Measurements from ENCODE around the gene CADM3. TPM values are rescaled to one million over a fixed set of nuclear protein-coding genes. Genes with fewer than 3 reads are reported as not detected.

Gene CADM3
- polyA plus RNA-seq, 1 experiment, result 0.01 TPM

DNA sequence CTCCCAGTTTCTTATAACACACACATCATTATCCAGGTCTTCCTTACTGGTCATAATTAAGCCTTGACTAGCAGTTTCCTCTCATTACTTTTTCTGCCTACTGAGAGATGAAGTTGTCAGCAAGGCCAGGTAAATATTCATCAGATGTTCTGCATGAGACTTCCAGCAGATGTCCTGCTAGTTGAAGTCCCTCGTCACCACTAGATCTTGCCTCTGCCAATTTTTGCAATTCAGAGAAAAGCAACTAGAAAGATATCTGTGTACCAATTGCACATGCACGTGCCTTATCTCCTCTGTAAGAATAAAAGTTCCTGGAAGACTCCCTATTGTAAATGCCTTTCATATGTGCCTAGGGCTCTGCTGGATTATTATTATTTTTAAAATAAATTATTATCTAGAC, 51.6 kb downstream of the CADM3 start:
- no peak for DNase-seq (ENCODE audit: low read depth, low spot score)
- Histone ChIP-seq H3K4me3 (ENCODE audit: low read depth, low read length) (no peak overlapping the region), H3K27ac (ENCODE audit: low read depth, low read length) (no peak overlapping the region), H3K9me3 (ENCODE audit: control insufficient read depth, insufficient read depth, low read length) (no peaks in the 10 kb centered on the region), H3K27me3 (ENCODE audit: control insufficient read depth, insufficient read depth, low read length) (no peaks in the 10 kb centered on the region)
- ChIA-PET CTCF (interaction anchor here (1.3 kb wide), 1 partner anchor 9 kb away, joined by 4 read pairs; no protein-coding TSS in a partner anchor), POLR2A (no interaction called here)
- TF ChIP-seq, protein P1, sequence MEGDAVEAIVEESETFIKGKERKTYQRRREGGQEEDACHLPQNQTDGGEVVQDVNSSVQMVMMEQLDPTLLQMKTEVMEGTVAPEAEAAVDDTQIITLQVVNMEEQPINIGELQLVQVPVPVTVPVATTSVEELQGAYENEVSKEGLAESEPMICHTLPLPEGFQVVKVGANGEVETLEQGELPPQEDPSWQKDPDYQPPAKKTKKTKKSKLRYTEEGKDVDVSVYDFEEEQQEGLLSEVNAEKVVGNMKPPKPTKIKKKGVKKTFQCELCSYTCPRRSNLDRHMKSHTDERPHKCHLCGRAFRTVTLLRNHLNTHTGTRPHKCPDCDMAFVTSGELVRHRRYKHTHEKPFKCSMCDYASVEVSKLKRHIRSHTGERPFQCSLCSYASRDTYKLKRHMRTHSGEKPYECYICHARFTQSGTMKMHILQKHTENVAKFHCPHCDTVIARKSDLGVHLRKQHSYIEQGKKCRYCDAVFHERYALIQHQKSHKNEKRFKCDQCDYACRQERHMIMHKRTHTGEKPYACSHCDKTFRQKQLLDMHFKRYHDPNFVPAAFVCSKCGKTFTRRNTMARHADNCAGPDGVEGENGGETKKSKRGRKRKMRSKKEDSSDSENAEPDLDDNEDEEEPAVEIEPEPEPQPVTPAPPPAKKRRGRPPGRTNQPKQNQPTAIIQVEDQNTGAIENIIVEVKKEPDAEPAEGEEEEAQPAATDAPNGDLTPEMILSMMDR (IDR thresholded peaks at IDR 0.05; ENCODE audit: low read depth, low read length), result no peak

DNA sequence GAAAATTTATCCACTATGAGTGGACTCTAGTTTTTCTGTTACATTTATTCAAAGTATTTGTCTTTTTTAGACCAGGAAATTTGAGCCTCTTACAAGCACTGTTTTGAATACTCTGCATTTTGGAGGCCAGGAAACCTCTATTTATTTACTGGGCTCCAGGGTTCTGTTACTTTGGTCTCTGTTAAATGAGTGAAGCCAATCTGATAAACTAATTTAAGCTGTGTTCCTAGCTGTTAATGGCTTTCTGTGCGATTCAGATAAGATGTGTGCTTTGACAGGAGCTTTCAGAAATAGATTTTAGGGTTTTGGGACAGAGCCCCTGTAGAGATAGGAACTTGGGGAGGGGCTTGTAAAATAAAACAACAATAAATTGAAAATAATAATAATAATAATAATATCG, 57.1 kb downstream of the CADM3 start:
- H3K4me3 ChIP-seq (ENCODE audit: low read depth, low read length), result no peak overlapping the region
- no peaks in the 10 kb centered on the region for H3K9me3 ChIP-seq (ENCODE audit: control insufficient read depth, insufficient read depth, low read length)
- TF ChIP-seq, protein P1 (IDR thresholded peaks at IDR 0.05; ENCODE audit: low read depth, low read length), result no peak
- H3K27me3 ChIP-seq (ENCODE audit: control insufficient read depth, insufficient read depth, low read length), result no peaks in the 10 kb centered on the region
- no peak for DNase-seq (ENCODE audit: low read depth, low spot score)
- ChIA-PET CTCF (interaction anchor here (1.0 to 1.4 kb wide), 4 partner anchors 14 to 96 kb away, joined by 3 to 5 read pairs (median 4); no protein-coding TSS in a partner anchor), POLR2A (no interaction called here)
- no peak overlapping the region for H3K27ac ChIP-seq (ENCODE audit: low read depth, low read length)

DNA sequence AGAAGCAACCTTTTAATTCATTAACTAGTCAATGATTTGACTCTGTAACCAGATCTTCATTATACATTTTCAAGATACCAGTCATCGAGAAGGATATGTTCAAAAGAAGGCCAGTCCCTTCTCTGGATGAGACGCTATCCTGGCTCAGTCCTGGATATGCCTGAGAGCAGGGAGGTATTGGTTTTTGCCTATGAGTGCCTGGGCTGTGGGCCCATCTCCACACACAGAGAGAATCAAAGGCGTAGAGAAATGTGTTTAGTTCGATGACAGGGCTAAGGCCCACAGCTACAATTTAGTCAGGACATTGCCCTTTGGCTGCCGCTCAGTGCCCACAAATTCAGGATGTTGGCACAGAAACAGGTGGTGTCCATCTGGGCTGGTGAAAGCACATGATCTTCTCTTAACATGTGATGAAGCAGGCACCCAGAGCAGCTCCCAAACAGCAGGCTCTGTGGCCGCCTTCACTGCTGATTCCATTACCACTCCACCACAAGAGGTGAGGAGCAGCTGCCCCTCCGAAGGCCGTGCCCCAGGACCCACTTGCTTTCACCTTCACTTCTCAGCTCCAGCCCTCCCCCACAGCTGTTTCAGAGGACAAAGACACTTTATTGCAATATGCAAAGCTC, 58.0 kb downstream of the CADM3 start:
- TF ChIP-seq, protein P1 (IDR thresholded peaks at IDR 0.05; ENCODE audit: low read depth, low read length), result no peak
- no peak overlapping the region for H3K27ac ChIP-seq (ENCODE audit: low read depth, low read length)
- H3K9me3 ChIP-seq (ENCODE audit: control insufficient read depth, insufficient read depth, low read length), result no peaks in the 10 kb centered on the region
- POLR2A ChIA-PET, result no interaction called here
- no peak for DNase-seq (ENCODE audit: low read depth, low spot score)
- no peaks in the 10 kb centered on the region for H3K27me3 ChIP-seq (ENCODE audit: control insufficient read depth, insufficient read depth, low read length)
- no peak overlapping the region for H3K4me3 ChIP-seq (ENCODE audit: low read depth, low read length)
- CTCF ChIA-PET, result interaction anchor here (1.3 to 1.4 kb wide), 2 partner anchors 15 to 97 kb away, joined by 4 to 5 read pairs; no protein-coding TSS in a partner anchor

DNA sequence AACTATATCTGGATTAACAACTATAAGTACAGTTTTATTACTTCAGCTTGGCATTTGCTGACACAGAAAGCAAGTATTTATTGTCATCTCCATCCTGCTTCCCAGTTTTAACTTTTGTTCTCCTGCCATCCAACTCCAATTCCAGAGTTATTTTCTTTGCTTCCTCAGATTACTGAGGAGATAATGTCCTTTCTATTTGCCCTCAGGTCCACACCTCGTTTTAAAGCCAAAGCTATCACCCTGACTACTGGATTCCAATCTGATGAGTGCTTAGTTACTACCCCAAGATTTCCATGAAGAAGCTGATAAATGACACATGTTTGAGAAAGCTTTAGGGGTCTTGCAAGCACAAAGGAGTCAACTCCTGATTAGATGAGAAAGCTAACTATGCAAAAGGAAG, 58.5 kb downstream of the CADM3 start:
- POLR2A ChIA-PET, result no interaction called here
- DNase-seq (ENCODE audit: low read depth, low spot score), result no peak
- H3K4me3 ChIP-seq (ENCODE audit: low read depth, low read length), result no peak overlapping the region
- H3K27ac ChIP-seq (ENCODE audit: low read depth, low read length), result no peak overlapping the region
- CTCF ChIA-PET, result interaction anchor here (1.3 to 1.4 kb wide), 2 partner anchors 16 to 97 kb away, joined by 4 to 5 read pairs; no protein-coding TSS in a partner anchor
- no peaks in the 10 kb centered on the region for H3K9me3 ChIP-seq (ENCODE audit: control insufficient read depth, insufficient read depth, low read length)
- TF ChIP-seq, protein P1 (IDR thresholded peaks at IDR 0.05; ENCODE audit: low read depth, low read length), result no peak
- no peaks in the 10 kb centered on the region for H3K27me3 ChIP-seq (ENCODE audit: control insufficient read depth, insufficient read depth, low read length)

DNA sequence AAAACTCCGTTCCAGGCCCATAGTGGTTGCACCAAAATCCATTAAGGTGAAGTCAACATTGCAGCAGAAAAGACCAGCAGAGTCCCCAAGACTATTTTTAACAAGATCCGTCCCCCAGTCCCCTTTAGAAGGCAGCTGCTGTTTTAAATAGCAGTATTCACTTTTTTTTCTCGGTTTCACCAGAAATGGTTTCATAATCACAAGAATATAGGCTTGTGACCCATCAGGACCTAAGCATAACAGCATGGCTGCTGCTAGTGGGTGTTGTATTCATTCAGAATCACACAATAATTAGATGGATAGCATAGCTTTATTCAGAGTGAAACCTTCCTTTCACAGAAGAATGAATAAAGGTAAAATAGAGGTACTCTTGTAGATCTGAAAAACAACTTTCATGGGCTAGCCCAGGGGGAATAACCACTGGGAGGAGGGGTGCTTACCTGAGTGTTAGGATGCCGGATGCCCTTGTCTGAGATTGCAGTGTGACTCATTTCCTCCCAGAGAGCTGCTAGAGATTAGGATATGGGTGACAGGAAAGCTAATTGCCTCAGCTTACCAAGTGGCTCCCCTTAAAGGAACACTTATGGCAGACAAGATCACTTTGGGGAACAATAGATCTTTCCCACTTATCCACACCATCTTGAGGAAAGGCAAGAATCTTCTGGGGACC, 68.3 kb downstream of the CADM3 start:
- no peak overlapping the region for H3K27ac ChIP-seq (ENCODE audit: low read depth, low read length)
- no peak overlapping the region for H3K4me3 ChIP-seq (ENCODE audit: low read depth, low read length)
- TF ChIP-seq, protein P1 (IDR thresholded peaks at IDR 0.05; ENCODE audit: low read depth, low read length), result no peak
- CTCF ChIA-PET, result interaction anchor here (0.9 to 1.4 kb wide), 2 partner anchors 26 kb away, joined by 4 read pairs; no protein-coding TSS in a partner anchor
- POLR2A ChIA-PET, result no interaction called here
- no peaks in the 10 kb centered on the region for H3K9me3 ChIP-seq (ENCODE audit: control insufficient read depth, insufficient read depth, low read length)
- no peak for DNase-seq (ENCODE audit: low read depth, low spot score)
- H3K27me3 ChIP-seq (ENCODE audit: control insufficient read depth, insufficient read depth, low read length), result no peaks in the 10 kb centered on the region

Data from AG04450 (cell line).